Muscle of leg (tissue), 11 donors: ENCODE data around the gene NSG1. TPM values are rescaled to one million over a fixed set of nuclear protein-coding genes. Genes with fewer than 3 reads are reported as not detected.

Experiments
- DNase-seq: peaks from one replicate; pipeline ENCODE4 v3.0.0; 2013
- H3K27ac ChIP-seq: one replicate; pipeline ENCODE4 v1.5.1; 2013; ENCODE audit warnings: mild to moderate bottlenecking, low read length, control low read depth
- H3K27me3 ChIP-seq: one replicate; pipeline ENCODE4 v1.6.1; 2013; ENCODE audit warnings: low read length; ENCODE audit not compliant: control insufficient read depth, insufficient read depth
- H3K36me3 ChIP-seq: one replicate; pipeline ENCODE4 v1.6.1; 2013; ENCODE audit warnings: low read length; ENCODE audit not compliant: control insufficient read depth, insufficient read depth
- H3K4me1 ChIP-seq: one replicate; pipeline ENCODE4 v1.6.1; 2013; ENCODE audit warnings: low read length; ENCODE audit not compliant: control insufficient read depth, insufficient read depth
- H3K4me3 ChIP-seq: one replicate; pipeline ENCODE4 v1.5.1; 2013; ENCODE audit warnings: low read length, control low read depth
- H3K9me3 ChIP-seq: replicated peaks from 2 replicates; pipeline ENCODE4 v1.6.1; 2013; ENCODE audit warnings: low read depth, low read length; ENCODE audit not compliant: control insufficient read depth
- WGBS: methylation state at CpG from one replicate; pipeline ENCODE4 v1.1.5; 2013; ENCODE audit warnings: missing lambda C conversion rate; ENCODE audit not compliant: insufficient coverage; 5-methylcytosine and 5-hydroxymethylcytosine counted together
- polyA plus RNA-seq, 8 donors: library from polyadenylated mRNA; unstranded; fragments of 120-200 nt; gene quantifications; one replicate each; pipeline versions ENCODE4 v1.2.1 to v1.2.3, GENCODE V29; 2013; ENCODE audit warnings: inconsistent platforms in 1 of 8, low replicate concordance in 1 of 8; ENCODE audit not compliant: insufficient read length in 8 of 8, insufficient read depth in 1 of 8
- total RNA-seq: library from RNA; stranded (reverse); fragments of 120-200 nt; gene quantifications from one replicate; pipeline ENCODE4 v1.2.4, GENCODE V29; 2013

The NSG1 gene
- total and polyA plus RNA-seq, 9 donors, result 0.75 to 12.2 (median 2.8) TPM

GRCh38 chr4:4423706-4424498 is 37.0 kb downstream of the NSG1 start:
- no peaks in the 10 kb centered on the region for H3K27me3 ChIP-seq
- 83% methylated on average over 7 of the region's 9 CpGs for WGBS
- no peaks in the 10 kb centered on the region for H3K9me3 ChIP-seq
- peaks cover 4% of the 10 kb centered on the region for H3K4me1 ChIP-seq
- H3K4me3 ChIP-seq, result no peak overlapping the region
- H3K36me3 ChIP-seq, result peaks cover 58% of the 10 kb centered on the region
- no peak for DNase-seq
- H3K27ac ChIP-seq, result no peak overlapping the region

DNA sequence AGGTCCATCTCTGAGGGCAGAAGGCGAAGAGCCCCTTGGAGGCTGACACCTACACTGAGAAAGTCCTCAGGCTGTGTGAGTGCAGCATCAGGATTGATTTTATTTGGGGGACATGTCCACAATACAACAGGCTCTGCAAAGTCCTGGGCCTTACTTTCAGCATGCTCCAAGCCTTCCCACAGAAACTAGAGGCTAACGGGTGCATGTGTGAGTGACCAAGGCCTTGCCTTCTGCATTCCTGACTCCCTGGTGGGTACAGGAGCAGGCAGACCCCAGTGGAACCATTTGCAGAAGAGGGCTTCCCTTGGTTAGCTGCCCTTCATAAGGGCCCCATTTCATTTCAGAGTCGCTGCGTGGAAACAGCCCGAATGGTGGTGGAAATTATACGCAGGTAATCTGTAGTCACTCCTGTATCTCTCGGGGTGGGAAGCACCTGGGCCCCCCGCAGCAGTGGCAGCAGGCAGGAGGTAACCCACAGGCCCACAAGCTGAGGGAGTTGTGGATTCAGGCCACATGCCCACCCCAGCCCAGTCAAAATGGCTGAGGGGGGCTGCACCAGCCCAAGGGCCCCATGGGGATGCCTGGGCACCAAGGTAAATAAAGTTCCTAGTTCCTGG is 37.7 kb downstream of the NSG1 start:
- Histone ChIP-seq H3K36me3 (peaks cover 52% of the 10 kb centered on the region), H3K4me1 (peaks cover 4% of the 10 kb centered on the region), H3K4me3 (no peak overlapping the region), H3K9me3 (no peaks in the 10 kb centered on the region), H3K27ac (no peak overlapping the region), H3K27me3 (no peaks in the 10 kb centered on the region)
- WGBS, result 91% methylated on average over 8 of the region's 8 CpGs
- no peak for DNase-seq

GRCh38 chr4:4425119-4425690 is 38.3 kb downstream of the NSG1 start:
- no peak for DNase-seq
- 58% methylated on average over 11 of the region's 13 CpGs for WGBS
- no peaks in the 10 kb centered on the region for H3K27me3 ChIP-seq
- H3K4me3 ChIP-seq, result no peak overlapping the region
- no peak overlapping the region for H3K27ac ChIP-seq
- H3K4me1 ChIP-seq, result peaks cover 4% of the 10 kb centered on the region
- H3K36me3 ChIP-seq, result peaks cover 46% of the 10 kb centered on the region
- H3K9me3 ChIP-seq, result no peaks in the 10 kb centered on the region

GRCh38 chr4:4425696-4426095 is 38.8 kb downstream of the NSG1 start:
- H3K36me3 ChIP-seq, result peaks cover 41% of the 10 kb centered on the region
- WGBS, result 83% methylated on average over 7 of the region's 7 CpGs

GRCh38 chr4:4426511-4427120 is 39.7 kb downstream of the NSG1 start:
- Histone ChIP-seq H3K4me1 (peaks cover 4% of the 10 kb centered on the region), H3K9me3 (no peaks in the 10 kb centered on the region), H3K4me3 (no peak overlapping the region), H3K36me3 (peaks cover 37% of the 10 kb centered on the region), H3K27ac (no peak overlapping the region), H3K27me3 (no peaks in the 10 kb centered on the region)
- WGBS, result 80% methylated on average over 11 of the region's 11 CpGs
- no peak for DNase-seq

More at GRCh38 chr4:4425696-4426095, 38.8 kb downstream of the NSG1 start:
- Histone ChIP-seq H3K4me3 (no peak overlapping the region), H3K27ac (no peak overlapping the region), H3K9me3 (no peaks in the 10 kb centered on the region), H3K27me3 (no peaks in the 10 kb centered on the region), H3K4me1 (peaks cover 4% of the 10 kb centered on the region)
- no peak for DNase-seq

- no peak overlapping the region for H3K4me3 ChIP-seq
- H3K27me3 ChIP-seq, result no peaks in the 10 kb centered on the region
- DNase-seq, result no peak
- H3K9me3 ChIP-seq, result no peaks in the 10 kb centered on the region
- H3K36me3 ChIP-seq, result peaks cover 36% of the 10 kb centered on the region
- H3K4me1 ChIP-seq, result peaks cover 4% of the 10 kb centered on the region
- no peak overlapping the region for H3K27ac ChIP-seq
- 40% methylated on average over 4 of the region's 12 CpGs for WGBS
These were observed 40.4 kb downstream of the NSG1 start for GRCh38 chr4:4427121-4427870.

DNA sequence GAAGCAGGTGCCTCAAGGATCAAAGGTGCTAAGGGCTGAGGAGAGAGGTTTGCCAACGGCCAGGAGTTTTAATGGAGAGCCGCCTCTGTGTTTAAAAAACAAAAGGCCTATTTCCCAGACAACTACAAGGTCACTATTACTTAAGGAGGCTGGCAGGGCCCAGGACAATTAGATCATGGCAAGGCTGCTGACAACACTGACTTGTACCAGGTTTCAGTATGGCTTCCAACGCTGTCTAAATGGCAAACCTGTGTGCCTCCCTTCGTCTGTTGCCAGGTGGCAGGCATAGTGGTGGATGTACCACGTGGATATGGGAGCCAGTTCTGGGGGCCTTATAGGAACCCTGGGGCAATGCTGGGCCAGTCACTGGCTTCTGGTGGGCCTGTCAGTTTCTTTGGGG is 41.0 kb downstream of the NSG1 start:
- H3K27ac ChIP-seq, result no peak overlapping the region
- no peak overlapping the region for H3K4me3 ChIP-seq
- no peaks in the 10 kb centered on the region for H3K9me3 ChIP-seq
- peaks cover 40% of the 10 kb centered on the region for H3K36me3 ChIP-seq
- no peak for DNase-seq
- 83% methylated on average over 4 of the region's 5 CpGs for whole genome bisulfite sequencing
- peaks cover 4% of the 10 kb centered on the region for H3K4me1 ChIP-seq
- no peaks in the 10 kb centered on the region for H3K27me3 ChIP-seq

GRCh38 chr4:4428966-4429875 is 42.3 kb downstream of the NSG1 start:
- H3K9me3 ChIP-seq, result no peaks in the 10 kb centered on the region
- 86% methylated on average over 5 of the region's 10 CpGs for WGBS
- no peaks in the 10 kb centered on the region for H3K27me3 ChIP-seq
- H3K27ac ChIP-seq, result no peak overlapping the region
- H3K36me3 ChIP-seq, result peaks cover 38% of the 10 kb centered on the region
- H3K4me1 ChIP-seq, result peaks cover 4% of the 10 kb centered on the region
- no peak overlapping the region for H3K4me3 ChIP-seq
- DNase-seq, result no peak

DNA sequence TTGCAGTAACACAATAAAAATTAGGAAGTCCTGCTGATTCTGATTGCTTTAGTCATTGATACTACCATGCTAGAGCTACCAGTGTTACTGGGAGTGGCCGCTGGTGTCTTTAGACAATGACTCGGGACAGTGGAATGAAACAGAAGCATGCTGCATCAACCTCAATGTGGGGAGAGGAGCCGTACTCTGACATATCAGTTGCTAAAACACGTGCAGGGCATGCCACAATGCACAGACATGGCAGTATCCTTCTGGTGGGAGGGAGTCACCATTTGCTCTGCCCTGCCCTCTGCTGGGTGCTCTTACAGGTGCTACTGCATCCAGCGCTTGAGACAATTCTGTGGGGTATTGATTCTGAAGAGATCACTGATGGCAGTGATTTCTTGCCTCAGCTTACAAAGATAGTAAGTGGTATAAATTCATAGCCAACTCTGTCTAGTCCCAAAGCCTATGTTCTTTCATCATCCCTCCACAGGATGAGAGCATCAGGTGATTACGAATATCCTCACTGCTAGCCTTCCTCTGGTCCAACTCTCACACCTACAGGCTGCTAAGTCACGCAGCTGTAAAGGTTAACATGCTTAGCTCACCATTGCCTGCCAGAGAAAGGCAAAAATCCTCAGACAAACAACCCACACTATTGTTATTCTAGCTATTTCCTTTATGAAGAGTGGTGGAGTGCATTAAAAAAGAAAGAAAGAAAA is 43.7 kb downstream of the NSG1 start:
- no peak overlapping the region for H3K4me3 ChIP-seq
- DNase-seq, result peak; percentile 33
- 41% methylated on average over 4 of the region's 7 CpGs for WGBS

More for the DNA sequence above, 43.7 kb downstream of the NSG1 start:
- Histone ChIP-seq H3K27me3 (no peaks in the 10 kb centered on the region), H3K27ac (no peak overlapping the region), H3K4me1 (peaks cover 4% of the 10 kb centered on the region), H3K36me3 (peaks cover 30% of the 10 kb centered on the region), H3K9me3 (no peaks in the 10 kb centered on the region)
